Measurements from ENCODE around the gene SHPK.

GRCh38 chr17:3685174-3685573 is 49.1 kb upstream of the SHPK start:
- TF ChIP-seq, protein P1, sequence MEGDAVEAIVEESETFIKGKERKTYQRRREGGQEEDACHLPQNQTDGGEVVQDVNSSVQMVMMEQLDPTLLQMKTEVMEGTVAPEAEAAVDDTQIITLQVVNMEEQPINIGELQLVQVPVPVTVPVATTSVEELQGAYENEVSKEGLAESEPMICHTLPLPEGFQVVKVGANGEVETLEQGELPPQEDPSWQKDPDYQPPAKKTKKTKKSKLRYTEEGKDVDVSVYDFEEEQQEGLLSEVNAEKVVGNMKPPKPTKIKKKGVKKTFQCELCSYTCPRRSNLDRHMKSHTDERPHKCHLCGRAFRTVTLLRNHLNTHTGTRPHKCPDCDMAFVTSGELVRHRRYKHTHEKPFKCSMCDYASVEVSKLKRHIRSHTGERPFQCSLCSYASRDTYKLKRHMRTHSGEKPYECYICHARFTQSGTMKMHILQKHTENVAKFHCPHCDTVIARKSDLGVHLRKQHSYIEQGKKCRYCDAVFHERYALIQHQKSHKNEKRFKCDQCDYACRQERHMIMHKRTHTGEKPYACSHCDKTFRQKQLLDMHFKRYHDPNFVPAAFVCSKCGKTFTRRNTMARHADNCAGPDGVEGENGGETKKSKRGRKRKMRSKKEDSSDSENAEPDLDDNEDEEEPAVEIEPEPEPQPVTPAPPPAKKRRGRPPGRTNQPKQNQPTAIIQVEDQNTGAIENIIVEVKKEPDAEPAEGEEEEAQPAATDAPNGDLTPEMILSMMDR (IDR thresholded peaks at IDR 0.05), result no peak
- no peak for TF ChIP-seq POLR2A (IDR thresholded peaks at IDR 0.05)

Measured in testis (tissue), 2 donors.